Parathyroid adenoma (tissue), 2 donors: ENCODE results near the gene PRKN.

ENCODE experiments used
- H2AFZ ChIP-seq: fragments of 300-600 bp; sonication (generic); one replicate; pipeline ENCODE4 v1.7.0; 2017; ENCODE audit warnings: antibody characterized with exemption, mild to moderate bottlenecking
- H3K27ac ChIP-seq: fragments of 300-600 bp; sonication (generic); one replicate; pipeline ENCODE4 v1.7.0; 2017
- H3K27me3 ChIP-seq: fragments of 300-600 bp; sonication (generic); one replicate; pipeline ENCODE4 v1.7.0; 2017; ENCODE audit warnings: low read length; ENCODE audit not compliant: control insufficient read depth, insufficient read depth
- H3K36me3 ChIP-seq: fragments of 300-600 bp; sonication (generic); one replicate; pipeline ENCODE4 v1.7.0; 2017; ENCODE audit warnings: low read length; ENCODE audit not compliant: control insufficient read depth, insufficient read depth
- H3K4me1 ChIP-seq: fragments of 300-600 bp; sonication (generic); one replicate; pipeline ENCODE4 v1.7.0; 2017; ENCODE audit warnings: control low read depth
- H3K4me2 ChIP-seq: fragments of 300-600 bp; sonication (generic); one replicate; pipeline ENCODE4 v1.7.0; 2017; ENCODE audit warnings: low read length
- H3K4me3 ChIP-seq: fragments of 300-600 bp; sonication (generic); one replicate; pipeline ENCODE4 v1.7.0; 2017; ENCODE audit warnings: low read depth, low read length
- H3K79me2 ChIP-seq: fragments of 300-600 bp; sonication (generic); one replicate; pipeline ENCODE4 v1.7.0; 2017; ENCODE audit warnings: control low read depth
- H3K9ac ChIP-seq: fragments of 300-600 bp; sonication (generic); one replicate; pipeline ENCODE4 v1.7.0; 2017; ENCODE audit warnings: mild to moderate bottlenecking
- H3K9me3 ChIP-seq: fragments of 300-600 bp; sonication (generic); one replicate; pipeline ENCODE4 v1.7.0; 2017; ENCODE audit warnings: low read length; ENCODE audit not compliant: control insufficient read depth
- CTCF ChIP-seq: fragments of 300-600 bp; sonication (generic); IDR thresholded peaks from one replicate; pipeline ENCODE4 v1.7.0; 2017; ENCODE audit warnings: antibody characterized with exemption, mild to moderate bottlenecking
- donor health status: primary hyperparathyroidism.

PRKN gene

GRCh38 chr6:161843066-161843465, 884.5 kb downstream of the PRKN start:
- no peak overlapping the region for H3K27ac ChIP-seq
- no peaks in the 10 kb centered on the region for H3K9me3 ChIP-seq
- H3K4me1 ChIP-seq: no peaks in the 10 kb centered on the region
- no peaks in the 10 kb centered on the region for H3K79me2 ChIP-seq
- H3K27me3 ChIP-seq: no peaks in the 10 kb centered on the region
- no peak overlapping the region for H3K4me2 ChIP-seq
- no peak overlapping the region for H3K9ac ChIP-seq
- H3K36me3 ChIP-seq: no peaks in the 10 kb centered on the region
- no peak overlapping the region for H3K4me3 ChIP-seq
- no peak overlapping the region for H2AFZ ChIP-seq
- no peak for TF ChIP-seq CTCF

GRCh38 chr6:161840380-161840779, 887.2 kb downstream of the PRKN start:
- H2AFZ ChIP-seq: no peak overlapping the region
- no peak overlapping the region for H3K4me2 ChIP-seq
- no peak for TF ChIP-seq CTCF
- H3K27me3 ChIP-seq: no peaks in the 10 kb centered on the region
- H3K27ac ChIP-seq: no peak overlapping the region
- H3K9me3 ChIP-seq: no peaks in the 10 kb centered on the region
- no peak overlapping the region for H3K9ac ChIP-seq
- no peaks in the 10 kb centered on the region for H3K36me3 ChIP-seq
- no peaks in the 10 kb centered on the region for H3K79me2 ChIP-seq
- no peak overlapping the region for H3K4me3 ChIP-seq
- H3K4me1 ChIP-seq: peaks cover 3% of the 10 kb centered on the region

GRCh38 chr6:161838306-161839035, 889.1 kb downstream of the PRKN start:
- H3K9me3 ChIP-seq: no peaks in the 10 kb centered on the region
- no peaks in the 10 kb centered on the region for H3K27me3 ChIP-seq
- no peak overlapping the region for H3K4me2 ChIP-seq
- TF ChIP-seq CTCF: no peak
- no peak overlapping the region for H2AFZ ChIP-seq
- H3K4me3 ChIP-seq: no peak overlapping the region
- H3K27ac ChIP-seq: no peak overlapping the region
- H3K9ac ChIP-seq: no peak overlapping the region
- no peaks in the 10 kb centered on the region for H3K79me2 ChIP-seq
- H3K36me3 ChIP-seq: no peaks in the 10 kb centered on the region
- H3K4me1 ChIP-seq: peaks cover 3% of the 10 kb centered on the region

GRCh38 chr6:161837854-161838253, 889.7 kb downstream of the PRKN start:
- Histone ChIP-seq H3K4me2 (no peak overlapping the region), H3K4me1 (peaks cover 3% of the 10 kb centered on the region), H2AFZ (no peak overlapping the region), H3K4me3 (no peak overlapping the region), H3K9me3 (no peaks in the 10 kb centered on the region), H3K79me2 (no peaks in the 10 kb centered on the region), H3K9ac (no peak overlapping the region), H3K27me3 (no peaks in the 10 kb centered on the region), H3K27ac (no peak overlapping the region), H3K36me3 (no peaks in the 10 kb centered on the region)
- TF ChIP-seq CTCF: no peak

- peak overlapping the region; percentile 54 for H2AFZ ChIP-seq
- no peak overlapping the region for H3K4me3 ChIP-seq
- no peaks in the 10 kb centered on the region for H3K79me2 ChIP-seq
- no peak overlapping the region for H3K27ac ChIP-seq
- H3K4me1 ChIP-seq: peaks cover 3% of the 10 kb centered on the region
- no peak overlapping the region for H3K4me2 ChIP-seq
- no peak overlapping the region for H3K9ac ChIP-seq
- H3K9me3 ChIP-seq: no peaks in the 10 kb centered on the region
- H3K27me3 ChIP-seq: no peaks in the 10 kb centered on the region
- TF ChIP-seq CTCF: no peak
- no peaks in the 10 kb centered on the region for H3K36me3 ChIP-seq
These were observed 890.2 kb downstream of the PRKN start for GRCh38 chr6:161837449-161837735.
